Brain pericyte (primary cell): ENCODE data around the gene RBBP4.
"Not testable (repeated sequence)": the region's sequence is repeated elsewhere in the genome, so short reads cannot be mapped to it uniquely, and the experiment has no call there.

ENCODE experiments used
- DNase-seq: peaks from one replicate; pipeline ENCODE4 v3.0.0-alpha.2; 2012; ENCODE audit warnings: low read depth, low spot score

RBBP4 gene

GRCh38 chr1:32693455-32694174, 42.6 kb downstream of the RBBP4 start:
- DNase-seq, result no peak

- no peak for DNase-seq
Observed at GRCh38 chr1:32695098-32695904, 44.3 kb downstream of the RBBP4 start.

GRCh38 chr1:32696041-32696440, 45.0 kb downstream of the RBBP4 start:
- no peak for DNase-seq

GRCh38 chr1:32696996-32697395, 46.0 kb downstream of the RBBP4 start:
- DNase-seq, result not testable (repeated sequence)

- DNase-seq, result no peak
Observed at GRCh38 chr1:32701421-32701911, 50.5 kb downstream of the RBBP4 start.

- DNase-seq, result no peak
Observed at GRCh38 chr1:32701951-32702598, 51.1 kb downstream of the RBBP4 start.

GRCh38 chr1:32702599-32703478, 51.8 kb downstream of the RBBP4 start, which contains the start of gene SYNC:
Gene SYNC, minus strand, starts transcription at chr1:32702770. Its CDS starts 110 bp downstream, at chr1:32702660.
- no peak for DNase-seq

- peak; percentile 67 for DNase-seq
Observed at GRCh38 chr1:32703479-32704291, 52.7 kb downstream of the RBBP4 start.

- DNase-seq, result no peak
Observed at GRCh38 chr1:32705516-32705915, 54.5 kb downstream of the RBBP4 start.

GRCh38 chr1:32706491-32706890, 55.5 kb downstream of the RBBP4 start:
- no peak for DNase-seq

GRCh38 chr1:32709075-32709474, 58.1 kb downstream of the RBBP4 start:
- DNase-seq, result no peak

GRCh38 chr1:32709476-32709875, 58.5 kb downstream of the RBBP4 start:
- DNase-seq, result no peak

- not testable (repeated sequence) for DNase-seq
Observed at GRCh38 chr1:32711221-32711620, 60.2 kb downstream of the RBBP4 start.

GRCh38 chr1:32713081-32713480, 62.1 kb downstream of the RBBP4 start:
- no peak for DNase-seq

- no peak for DNase-seq
Observed at GRCh38 chr1:32714277-32714676, 63.3 kb downstream of the RBBP4 start.

GRCh38 chr1:32715901-32716311, 64.9 kb downstream of the RBBP4 start:
- DNase-seq, result no peak

- DNase-seq, result no peak
Observed at GRCh38 chr1:32716312-32717148, 65.5 kb downstream of the RBBP4 start.

- DNase-seq, result no peak
Observed at GRCh38 chr1:32717503-32717902, 66.5 kb downstream of the RBBP4 start.

- DNase-seq, result no peak
Observed at GRCh38 chr1:32718036-32718435, 67.0 kb downstream of the RBBP4 start.
